Activated CD4-positive, CD25-positive, alpha-beta regulatory T cell treated with anti-CD3 and anti-CD28 coated beads, Interleukin-2, amount 50 U/mL, for 24 hours (primary cell): Measurements from ENCODE around the gene ETV2.
"Not testable (repeated sequence)": the region's sequence is repeated elsewhere in the genome, so short reads cannot be mapped to it uniquely, and the experiment has no call there.

Experiments used
- ATAC-seq, 2 donors: fragments of 150-1000 bp; cut with Tn5 transposase; one replicate each; pipeline ENCODE4 v1.10.0; 2021; ENCODE audit warnings: mild to moderate bottlenecking in 1 of 2, moderate library complexity in 1 of 2

ETV2 gene

GRCh38 chr19:35657904-35658700 lies 16.6 kb downstream of the ETV2 start:
- ATAC-seq: peak in 1 of 2 donors; percentile 43

GRCh38 chr19:35661995-35662340 lies 20.4 kb downstream of the ETV2 start:
- ATAC-seq: no peak

- no peak for ATAC-seq
Measured at GRCh38 chr19:35663981-35664380, 22.4 kb downstream of the ETV2 start.

- ATAC-seq: no peak
Measured at GRCh38 chr19:35665157-35665556, 23.6 kb downstream of the ETV2 start.

- no peak for ATAC-seq
Measured at GRCh38 chr19:35665604-35666003, 24.1 kb downstream of the ETV2 start.

- ATAC-seq: no peak
Measured at GRCh38 chr19:35666251-35666913, 24.8 kb downstream of the ETV2 start, which contains the start of gene UPK1A. UPK1A (plus strand) TSS chr19:35666517; CDS start chr19:35666813, 296 bp downstream.

GRCh38 chr19:35669566-35669965 lies 28.0 kb downstream of the ETV2 start:
- no peak for ATAC-seq

GRCh38 chr19:35669974-35670373 lies 28.4 kb downstream of the ETV2 start:
- no peak for ATAC-seq

- no peak for ATAC-seq
Measured at GRCh38 chr19:35670686-35671085, 29.1 kb downstream of the ETV2 start.

- no peak for ATAC-seq
Measured at GRCh38 chr19:35671818-35672217, 30.3 kb downstream of the ETV2 start.

- peak; percentile 87 to 96 for ATAC-seq
Measured at GRCh38 chr19:35673121-35673804, 31.7 kb downstream of the ETV2 start.

GRCh38 chr19:35675589-35676140 lies 34.1 kb downstream of the ETV2 start:
- ATAC-seq: no peak

GRCh38 chr19:35689836-35690235 lies 48.3 kb downstream of the ETV2 start:
- ATAC-seq: no peak

- not testable (repeated sequence) for ATAC-seq
Measured at GRCh38 chr19:35691106-35691505, 49.6 kb downstream of the ETV2 start.

GRCh38 chr19:35692010-35692409 lies 50.5 kb downstream of the ETV2 start:
- ATAC-seq: no peak

GRCh38 chr19:35693422-35693821 lies 51.9 kb downstream of the ETV2 start:
- ATAC-seq: peak in 1 of 2 donors; percentile 7

GRCh38 chr19:35693835-35694599 lies 52.5 kb downstream of the ETV2 start:
- ATAC-seq: peak; percentile 99 to 100
